Renal cortex interstitium (tissue), 11 donors: ENCODE measurements around the gene MLLT3. TPM values are rescaled to one million over a fixed set of nuclear protein-coding genes. Genes with fewer than 3 reads are reported as not detected.

ENCODE experiments used
- DNase-seq, 11 donors: peaks; one replicate each; pipeline ENCODE4 v3.0.0-alpha.2; 2013; ENCODE audit warnings: low read depth in 9 of 11, low spot score in 4 of 11; ENCODE audit errors: extremely low read depth in 1 of 11
- polyA plus RNA-seq, 3 donors: library from polyadenylated mRNA; unstranded; fragments of 120-200 nt; gene quantifications; one replicate each; pipeline ENCODE4 v1.2.1, GENCODE V29; 2013; ENCODE audit not compliant: insufficient read length in 3 of 3

The MLLT3 gene
- polyA plus RNA-seq, 3 donors = 27.5 to 34.1 (median 32.6) TPM

DNA sequence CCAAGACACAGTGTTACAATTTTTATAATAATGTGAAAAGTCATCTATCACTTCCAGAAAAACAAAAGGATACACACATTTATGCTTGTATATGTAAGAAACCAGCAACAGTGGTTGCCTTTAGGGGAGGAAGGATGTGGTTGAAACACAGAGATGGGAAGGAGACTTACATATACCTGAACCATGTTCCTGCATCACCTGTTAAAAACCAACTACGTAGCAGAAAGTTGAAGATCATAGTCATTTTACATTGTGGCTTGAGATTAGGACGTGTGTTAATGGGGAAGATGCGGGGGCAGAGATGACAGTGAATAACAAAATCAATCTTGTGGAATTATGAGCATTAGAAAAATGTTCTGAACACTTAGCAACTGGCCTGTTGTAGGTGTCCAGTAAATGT is 307.3 kb downstream of the MLLT3 start:
- DNase-seq = no peak

DNA sequence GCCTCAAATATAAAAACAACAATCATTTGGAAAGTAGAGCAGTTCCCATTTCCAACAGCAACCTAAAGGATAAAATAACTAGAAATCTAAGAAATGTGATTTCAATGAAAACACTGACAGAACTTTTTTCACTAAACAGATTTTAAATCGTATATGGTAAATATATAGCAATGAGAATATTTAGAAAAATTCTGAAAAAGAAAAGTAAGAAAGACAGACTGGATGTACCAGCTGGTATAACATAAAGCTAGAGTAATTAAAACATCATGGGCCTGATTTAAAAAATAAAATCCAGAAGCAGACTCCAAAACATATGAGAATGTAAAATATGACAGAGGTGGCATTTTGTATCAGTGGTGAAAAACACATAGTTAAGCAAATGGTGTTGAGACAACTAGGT is 308.9 kb downstream of the MLLT3 start:
- DNase-seq = no peak

DNA sequence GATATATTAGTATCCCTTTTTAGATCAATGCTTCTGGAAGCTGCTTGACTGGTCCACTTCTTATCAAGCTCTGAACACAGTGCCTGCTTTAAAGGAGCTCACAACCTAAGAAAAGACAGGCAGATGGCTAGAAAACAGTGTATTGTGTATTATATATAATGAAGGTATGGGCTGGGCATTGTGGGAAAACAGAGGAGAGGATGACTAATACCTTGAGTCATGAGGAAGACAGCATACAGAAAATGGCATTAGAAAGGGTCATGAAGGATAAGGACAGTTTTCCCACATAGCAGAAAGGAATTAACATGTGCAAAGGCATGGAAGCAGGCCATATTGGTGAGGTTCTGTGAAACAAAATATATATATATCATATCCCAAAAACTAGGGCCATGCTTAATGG is 309.6 kb downstream of the MLLT3 start:
- DNase-seq = no peak

- no peak for DNase-seq
Observed at GRCh38 chr9:20310024-20310423, 312.3 kb downstream of the MLLT3 start.

DNA sequence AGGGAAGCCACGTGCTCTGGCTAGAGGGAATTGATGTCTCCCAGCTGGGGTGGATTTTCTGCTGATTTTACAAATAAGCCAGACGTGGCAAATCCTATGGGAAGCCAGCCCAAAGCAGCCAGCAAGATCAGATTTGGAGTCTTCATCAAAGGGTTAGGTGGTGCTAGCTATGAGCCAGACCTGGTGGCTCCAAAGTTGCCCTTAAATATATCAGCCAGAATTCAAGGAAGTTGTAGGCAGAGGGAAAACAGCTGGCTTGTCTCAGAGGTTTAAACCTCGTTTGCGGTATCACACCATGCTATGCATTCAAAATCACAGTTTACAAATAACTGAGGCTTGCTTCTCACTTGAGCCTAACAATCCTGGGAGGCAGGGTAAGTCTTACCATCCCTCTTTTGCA is 313.2 kb downstream of the MLLT3 start:
- DNase-seq = peak in 4 of 11 donors; percentile 33 to 46 (median 44)

DNA sequence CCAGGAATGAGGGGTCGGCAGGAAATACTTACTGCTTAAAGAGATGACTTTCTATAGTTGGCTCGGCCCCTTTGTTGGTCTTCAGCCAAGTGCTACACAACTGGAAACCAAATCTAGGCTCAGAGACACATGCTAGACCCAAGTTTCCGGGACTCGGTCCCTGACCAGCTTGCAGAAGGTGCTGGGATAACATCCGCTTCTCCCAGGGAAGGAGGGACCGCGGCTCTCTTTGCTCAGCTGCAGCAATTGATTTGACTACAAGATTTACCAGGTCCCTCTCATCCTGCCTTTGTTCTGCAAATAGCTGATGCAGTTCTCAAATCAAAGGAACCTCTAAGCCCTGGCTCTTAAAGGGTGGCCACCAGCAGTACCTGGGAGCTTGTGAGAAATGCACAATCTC is 314.7 kb downstream of the MLLT3 start:
- DNase-seq = no peak

- DNase-seq = no peak
Observed at GRCh38 chr9:20305452-20305851, 316.8 kb downstream of the MLLT3 start.

DNA sequence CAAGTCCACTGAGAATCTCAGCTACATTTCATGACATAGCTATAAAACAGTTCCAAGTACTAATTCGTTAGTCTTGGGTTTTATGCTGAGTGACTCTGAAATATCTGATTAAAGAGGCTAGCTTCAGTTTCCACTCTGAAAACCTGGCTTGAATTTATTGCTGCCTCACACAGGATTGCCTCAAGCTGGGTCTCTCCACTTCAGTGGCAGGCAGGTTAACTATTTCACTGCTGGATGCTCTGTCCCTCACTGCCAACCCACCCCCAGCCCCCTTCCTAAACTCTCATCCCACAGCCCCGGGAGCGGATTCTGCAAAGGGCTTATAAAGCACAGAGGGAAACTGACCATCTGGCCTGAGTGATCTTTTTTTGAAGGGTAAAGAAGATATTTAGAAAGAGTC is 318.3 kb downstream of the MLLT3 start:
- no peak for DNase-seq

DNA sequence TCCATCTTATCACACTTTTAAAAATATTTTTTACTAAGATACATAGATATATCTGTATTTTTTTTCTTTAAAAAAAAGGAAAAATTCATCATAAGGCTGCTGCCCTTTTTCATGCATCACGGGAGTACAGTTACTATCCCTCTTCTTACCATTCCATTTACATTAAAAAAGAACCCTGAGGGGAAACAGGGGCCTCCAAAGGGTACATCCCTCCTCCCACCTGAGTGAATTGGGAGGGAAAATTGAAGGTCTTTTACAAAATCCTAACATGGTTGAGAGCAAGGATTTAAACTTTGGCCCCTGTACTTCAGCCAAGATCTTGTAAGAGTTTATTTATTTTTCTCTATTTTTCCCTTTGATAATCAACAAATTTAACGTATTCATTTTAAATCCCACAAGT is 319.2 kb downstream of the MLLT3 start:
- DNase-seq = no peak

DNA sequence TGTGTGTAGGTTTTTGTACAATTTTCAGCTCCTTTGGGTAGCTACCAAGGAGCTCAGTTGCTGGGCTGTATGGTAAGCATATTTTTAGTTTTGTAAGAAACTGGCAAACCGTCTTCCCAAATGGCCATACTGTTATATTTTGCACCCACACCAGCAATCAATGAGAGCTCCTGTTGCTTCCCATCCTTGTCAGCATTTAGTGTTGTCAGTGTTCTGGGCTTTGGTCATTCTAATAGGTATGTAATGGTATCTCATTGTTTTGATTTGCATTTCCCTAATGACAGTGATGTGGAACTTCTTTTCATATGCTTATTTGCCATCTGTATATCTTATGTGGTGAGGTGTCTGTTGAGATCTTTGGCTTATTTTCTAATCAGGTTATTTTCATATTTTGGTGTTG is 320.1 kb downstream of the MLLT3 start:
- no peak for DNase-seq

- no peak for DNase-seq
Observed at GRCh38 chr9:20300430-20301115, 321.7 kb downstream of the MLLT3 start.

- DNase-seq = no peak
Observed at GRCh38 chr9:20297646-20298084, 324.6 kb downstream of the MLLT3 start.

- no peak for DNase-seq
Observed at GRCh38 chr9:20295555-20295954, 326.7 kb downstream of the MLLT3 start.

DNA sequence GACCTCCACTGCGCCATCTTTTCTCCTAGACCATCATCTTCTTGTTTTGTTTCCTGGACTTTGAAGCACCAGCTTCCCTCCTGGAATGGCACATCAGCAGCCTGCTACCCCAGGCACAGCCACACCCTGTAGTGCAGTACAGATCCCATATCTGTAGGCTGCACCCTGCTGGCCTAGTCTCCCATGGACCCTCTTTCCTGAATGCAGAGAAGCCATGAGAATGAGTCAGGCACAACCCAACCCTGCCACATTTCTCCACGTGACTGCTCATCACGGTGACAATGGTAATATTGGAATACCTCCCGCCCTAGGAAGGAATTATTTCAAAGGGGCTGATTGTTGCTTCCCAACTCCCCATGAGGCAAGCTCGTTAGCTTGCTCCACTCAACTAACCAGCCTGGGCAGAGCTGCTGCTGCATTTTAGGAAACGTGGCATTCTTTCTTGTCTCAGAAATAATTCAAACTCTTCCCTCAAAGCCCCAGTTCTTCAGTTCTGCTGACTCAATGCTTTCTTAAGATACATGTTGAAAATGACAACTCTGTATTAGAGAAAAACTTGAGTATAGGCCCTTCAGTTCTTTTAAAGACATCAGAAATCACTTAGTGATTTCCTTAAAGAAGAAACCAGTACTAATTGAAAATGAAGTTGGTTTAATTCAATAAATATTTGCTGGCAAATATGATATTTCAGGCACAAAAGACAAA is 328.1 kb downstream of the MLLT3 start:
- DNase-seq = no peak

- DNase-seq = no peak
Observed at GRCh38 chr9:20292002-20292401, 330.3 kb downstream of the MLLT3 start.

Other genes starting within 250 kb of the MLLT3 start
- gene FOCAD, start 61.8 kb upstream of the MLLT3 start, polyA plus RNA-seq = 10 to 100 TPM; 26.8 to 36.8 (median 29.8) TPM